ENCODE measurements around the gene FAM180B. TPM values are rescaled to one million over a fixed set of nuclear protein-coding genes. Genes with fewer than 3 reads are reported as not detected.
A peak's percentile ranks its signal among the peaks of the same experiment; 100 is the strongest.
"Not testable (repeated sequence)": the region's sequence is repeated elsewhere in the genome, so short reads cannot be mapped to it uniquely, and the experiment has no call there.

The FAM180B gene
- total RNA-seq, 2 experiments from 2014 or later: 0.15 TPM; not detected in 1

DNA sequence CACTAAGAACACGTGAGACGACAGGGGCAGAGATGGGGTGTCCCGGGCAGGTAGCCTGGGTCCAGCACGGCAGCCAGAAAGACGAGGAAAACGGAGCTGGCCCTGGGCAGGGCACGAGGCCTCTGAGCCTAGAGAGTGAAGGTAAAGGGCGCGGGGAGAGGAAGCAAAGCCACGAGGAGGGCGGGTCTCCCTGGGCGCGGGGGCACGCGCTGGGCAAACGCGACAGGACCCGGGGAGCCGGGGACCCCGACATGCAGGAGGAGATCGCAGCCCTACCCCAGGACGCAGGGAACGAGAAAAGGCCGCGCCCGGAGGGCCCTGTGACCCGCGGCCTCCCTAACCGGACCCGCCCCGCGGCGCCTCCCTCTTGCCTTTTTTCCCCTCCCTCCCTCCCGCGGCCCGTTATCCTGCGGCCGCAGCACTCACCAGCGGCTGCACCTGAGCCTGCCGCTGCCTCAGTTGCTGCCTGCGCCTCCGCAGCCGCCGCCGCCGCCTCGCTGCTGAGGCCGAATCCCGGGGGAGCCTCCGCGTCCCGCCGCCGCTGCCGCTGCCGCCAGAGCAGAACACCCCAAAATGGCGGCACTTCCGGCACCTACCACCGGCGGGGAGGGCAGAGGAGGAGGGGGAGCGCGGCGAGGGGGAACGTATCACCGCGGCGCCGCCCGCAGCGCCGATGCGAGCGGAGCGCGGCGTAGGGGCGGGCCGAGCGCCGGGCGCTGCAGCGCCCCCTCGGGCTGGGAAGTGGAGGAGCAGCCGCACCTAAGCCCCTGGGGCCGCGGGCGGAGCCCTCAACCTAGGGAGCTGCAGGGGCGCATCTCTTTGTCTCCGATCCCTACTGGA is 33.7 kb upstream of the FAM180B start, which contains the start of gene CELF1:
TSS of gene CELF1 (minus strand) at position 567 of the 840 bp plus-strand sequence. CDS start 53,609 bp downstream, outside the sequence.
- Mint-ChIP-seq H3K27me3 (no peaks in the 10 kb centered on the region), H3K4me1 (peaks cover 41% of the 10 kb centered on the region), H3K27ac (peak within 1 kb of the TSS; percentile 89), H3K9me3 (no peaks in the 10 kb centered on the region), H3K4me3 (peak within 1 kb of the TSS; percentile 96), H3K36me3 (ENCODE audit: low read depth) (peaks cover 21% of the 10 kb centered on the region)
- peak; percentile 94 for DNase-seq
- ChIA-PET CTCF (interaction anchor here (0.6 to 3.1 kb wide), 26 partner anchors 9 to 373 kb away, joined by 3 to 17 read pairs (median 4); partner anchors contain the start of genes AGBL2, KBTBD4, NDUFS3 and PTPMT1), POLR2A (interaction anchor here (0.7 to 5.0 kb wide), 10 partner anchors 12 to 91 kb away, joined by 3 to 55 read pairs (median 4); partner anchors contain the start of genes KBTBD4, NDUFS3 and PTPMT1)

DNA sequence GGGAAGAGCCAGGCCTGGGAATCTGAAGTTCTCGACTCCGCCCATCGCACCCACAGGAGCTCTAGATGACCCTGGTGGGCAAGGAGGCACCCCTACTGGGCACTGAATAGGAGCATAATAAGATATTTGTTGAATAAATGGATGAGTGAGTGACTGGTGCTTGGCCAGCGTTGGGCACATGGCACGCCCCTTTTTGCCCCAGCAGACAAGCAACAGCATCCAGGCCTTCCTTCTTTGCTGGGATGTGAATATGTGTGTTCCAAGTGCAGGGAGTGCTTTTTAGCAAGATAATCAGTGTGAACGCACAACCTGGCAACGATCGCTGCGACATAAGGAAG is 33.1 kb upstream of the FAM180B start:
- ChIA-PET POLR2A (interaction anchor here (0.7 to 5.0 kb wide), 5 partner anchors 12 to 65 kb away, joined by 3 to 55 read pairs (median 23); partner anchors contain the start of genes KBTBD4, NDUFS3 and PTPMT1), CTCF (interaction anchor here (0.6 to 1.3 kb wide), 17 partner anchors 9 to 45 kb away, joined by 3 to 7 read pairs (median 4); partner anchors contain the start of gene PTPMT1)
- Mint-ChIP-seq H3K9me3 (no peaks in the 10 kb centered on the region), H3K4me3 (peak overlapping the region; percentile 96), H3K27me3 (no peaks in the 10 kb centered on the region), H3K36me3 (ENCODE audit: low read depth) (peaks cover 21% of the 10 kb centered on the region), H3K4me1 (peaks cover 35% of the 10 kb centered on the region), H3K27ac (peak overlapping the region; percentile 19)
- no peak for DNase-seq

DNA sequence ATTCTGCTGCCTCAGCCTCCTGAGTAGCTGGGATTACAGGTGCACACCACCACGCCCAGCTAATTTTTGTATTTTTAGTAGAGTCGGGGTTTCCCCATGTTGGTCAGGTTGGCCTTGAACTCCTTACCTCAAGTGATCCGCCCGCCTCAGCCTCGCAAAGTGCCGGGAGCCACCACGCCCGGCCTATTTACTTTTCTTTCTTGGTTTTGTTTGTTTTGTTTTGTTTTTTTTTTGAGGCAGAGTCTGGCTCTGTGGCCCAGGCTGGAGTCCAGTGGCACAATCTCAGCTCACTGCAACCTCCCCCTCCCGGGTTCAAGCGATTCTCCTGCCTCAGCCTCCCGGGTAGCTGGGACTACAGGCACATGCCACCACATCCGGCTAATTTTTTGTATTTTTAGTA is 29.5 kb upstream of the FAM180B start:
- DNase-seq; H3K27me3 Mint-ChIP-seq; H3K4me3 Mint-ChIP-seq; H3K9me3 Mint-ChIP-seq; H3K36me3 Mint-ChIP-seq (ENCODE audit: low read depth); H3K27ac Mint-ChIP-seq: not testable (repeated sequence)
- ChIA-PET CTCF (interaction anchor here (0.6 to 2.4 kb wide), 2 partner anchors 8 to 21 kb away, joined by 3 to 12 read pairs; partner anchors contain the start of genes KBTBD4, NDUFS3 and PTPMT1), POLR2A (interaction anchor here (1.5 to 2.8 kb wide), 2 partner anchors 8 to 17 kb away, joined by 3 to 11 read pairs; partner anchors contain the start of gene PTPMT1)
- peaks cover 10% of the 10 kb centered on the region for H3K4me1 Mint-ChIP-seq

DNA sequence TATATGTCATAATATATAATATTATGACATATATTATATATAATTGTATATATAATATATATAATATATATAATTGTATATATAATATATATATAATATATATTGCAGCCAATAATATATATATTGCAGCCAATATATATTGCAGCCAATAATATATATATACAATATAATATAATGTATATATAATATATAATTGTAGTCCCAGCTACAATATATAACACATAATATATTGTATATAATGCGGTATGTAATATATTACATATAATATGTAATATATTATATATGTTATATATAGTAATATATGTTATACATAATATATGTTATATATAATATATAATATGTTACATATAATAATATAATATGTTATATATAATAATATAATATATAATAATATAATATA is 27.8 kb upstream of the FAM180B start:
- H3K4me1 Mint-ChIP-seq: peaks cover 12% of the 10 kb centered on the region

DNA sequence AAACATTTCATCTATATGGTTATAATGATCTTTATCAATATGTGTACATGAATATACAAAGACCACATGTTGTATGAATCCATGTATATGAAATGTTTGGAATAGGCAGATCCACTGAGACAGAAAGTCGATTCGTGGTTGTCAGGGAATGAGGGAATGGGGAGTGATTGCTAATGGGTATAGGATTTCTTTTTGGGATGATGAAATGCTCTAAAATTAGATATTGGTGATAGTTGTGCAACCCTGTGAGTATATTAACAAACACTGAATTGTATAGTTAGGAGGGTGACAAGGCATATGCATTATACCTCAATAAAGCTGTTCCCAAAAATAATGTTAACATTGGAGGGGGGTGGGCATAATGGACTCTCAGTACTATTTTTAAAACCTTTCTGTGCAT is 26.1 kb upstream of the FAM180B start:
- Mint-ChIP-seq H3K27me3 (no peaks in the 10 kb centered on the region), H3K4me3 (no peak overlapping the region), H3K36me3 (ENCODE audit: low read depth) (no peaks in the 10 kb centered on the region), H3K27ac (no peak overlapping the region), H3K4me1 (peaks cover 15% of the 10 kb centered on the region), H3K9me3 (no peaks in the 10 kb centered on the region)
- ChIA-PET POLR2A (no interaction called here), CTCF (no interaction called here)
- no peak for DNase-seq

More for the DNA sequence above, 27.8 kb upstream of the FAM180B start:
- Mint-ChIP-seq H3K27me3 (no peaks in the 10 kb centered on the region), H3K36me3 (ENCODE audit: low read depth) (no peaks in the 10 kb centered on the region), H3K4me3 (no peak overlapping the region), H3K27ac (no peak overlapping the region), H3K9me3 (no peaks in the 10 kb centered on the region)
- no peak for DNase-seq
- ChIA-PET CTCF (no interaction called here), POLR2A (no interaction called here)

DNA sequence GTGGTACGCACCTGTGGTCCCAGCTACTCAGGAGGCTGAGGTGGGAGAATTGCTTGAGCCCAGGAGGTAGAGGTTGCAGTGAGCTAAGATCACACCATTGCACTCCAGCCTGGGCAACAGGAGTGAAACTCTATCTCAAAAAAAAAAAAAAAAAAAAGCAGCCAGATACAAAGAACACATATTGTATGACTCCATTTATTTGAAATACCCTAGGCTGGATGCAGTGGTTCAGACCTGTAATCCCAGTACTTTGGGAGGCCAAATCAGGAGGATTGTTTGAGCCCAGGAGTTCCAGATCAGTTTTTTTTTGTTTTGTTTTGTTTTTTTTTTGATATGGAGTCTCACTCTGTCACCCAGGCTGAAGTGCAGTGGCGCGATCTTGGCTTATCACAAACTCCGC is 24.1 kb upstream of the FAM180B start:
- H3K27me3 Mint-ChIP-seq; H3K9me3 Mint-ChIP-seq; H3K4me3 Mint-ChIP-seq; DNase-seq; POLR2A ChIA-PET; H3K36me3 Mint-ChIP-seq (ENCODE audit: low read depth); H3K27ac Mint-ChIP-seq: not testable (repeated sequence)
- CTCF ChIA-PET: interaction anchor here (0.6 kb wide), 1 partner anchor 235 kb away, joined by 3 read pairs; no protein-coding TSS in a partner anchor
- H3K4me1 Mint-ChIP-seq: peaks cover 25% of the 10 kb centered on the region

DNA sequence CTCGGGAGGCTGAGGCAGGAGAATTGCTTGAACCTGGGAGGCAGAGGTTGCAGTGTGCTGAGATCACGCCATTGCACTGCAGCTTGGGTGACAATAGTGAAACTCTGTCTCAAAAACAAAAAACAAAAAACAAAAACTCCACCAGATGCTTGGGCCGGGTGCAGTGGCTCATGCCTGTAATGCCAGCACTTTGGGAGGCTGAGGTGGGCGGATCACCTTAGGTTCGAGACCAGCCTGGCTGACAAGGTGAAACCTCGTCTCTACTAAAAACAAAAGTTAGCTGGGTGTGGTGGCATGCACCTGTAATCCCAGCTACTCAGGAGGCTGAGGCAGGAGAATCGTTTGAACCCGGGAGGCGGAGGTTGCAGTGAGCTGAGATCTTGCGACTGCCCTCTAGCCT is 22.1 kb upstream of the FAM180B start:
- H3K27ac Mint-ChIP-seq; H3K36me3 Mint-ChIP-seq (ENCODE audit: low read depth); H3K27me3 Mint-ChIP-seq; DNase-seq; H3K9me3 Mint-ChIP-seq: not testable (repeated sequence)
- POLR2A ChIA-PET: interaction anchor here (0.8 to 4.3 kb wide), 10 partner anchors 8 to 350 kb away, joined by 4 to 85 read pairs (median 6); partner anchors contain the start of genes CELF1, DDB2, KBTBD4 and NDUFS3
- CTCF ChIA-PET: interaction anchor here (0.7 to 2.0 kb wide), 8 partner anchors 8 to 946 kb away, joined by 3 to 12 read pairs (median 4); partner anchors contain the start of genes KBTBD4 and NDUFS3
- Mint-ChIP-seq H3K4me1 (peaks cover 25% of the 10 kb centered on the region), H3K4me3 (peak overlapping the region; percentile 35)

DNA sequence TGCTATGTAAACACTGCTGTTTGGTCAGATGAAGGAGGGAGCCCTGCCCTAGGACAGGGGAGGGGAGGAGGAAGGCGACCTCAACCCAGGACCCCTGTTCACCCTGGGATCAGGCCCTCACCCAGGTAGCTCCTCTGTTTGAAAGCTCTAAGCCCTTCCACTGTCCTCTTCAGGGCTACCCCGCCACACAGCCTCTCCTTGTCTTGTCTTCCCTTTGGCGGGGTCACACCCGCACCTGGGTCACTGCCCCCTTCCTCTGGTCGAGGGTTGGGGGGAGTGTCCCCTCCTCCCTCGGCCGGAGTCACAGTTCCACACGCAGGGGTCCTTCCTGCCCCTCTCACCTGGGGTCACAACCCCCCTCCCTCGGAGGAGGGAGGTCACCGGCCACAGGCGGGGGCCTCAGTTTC is 21.5 kb upstream of the FAM180B start:
- Mint-ChIP-seq H3K9me3 (no peaks in the 10 kb centered on the region), H3K27me3 (no peaks in the 10 kb centered on the region), H3K4me1 (peaks cover 25% of the 10 kb centered on the region), H3K27ac (peak overlapping the region; percentile 65), H3K36me3 (ENCODE audit: low read depth) (peaks cover 6% of the 10 kb centered on the region), H3K4me3 (peak overlapping the region; percentile 79)
- CTCF ChIA-PET: interaction anchor here (0.9 to 2.0 kb wide), 7 partner anchors 9 to 294 kb away, joined by 3 to 12 read pairs (median 7); partner anchors contain the start of genes KBTBD4 and NDUFS3
- POLR2A ChIA-PET: interaction anchor here (0.7 to 4.3 kb wide), 14 partner anchors 9 to 350 kb away, joined by 3 to 85 read pairs (median 6); partner anchors contain the start of genes CELF1, DDB2, KBTBD4 and NDUFS3
- DNase-seq: no peak

DNA sequence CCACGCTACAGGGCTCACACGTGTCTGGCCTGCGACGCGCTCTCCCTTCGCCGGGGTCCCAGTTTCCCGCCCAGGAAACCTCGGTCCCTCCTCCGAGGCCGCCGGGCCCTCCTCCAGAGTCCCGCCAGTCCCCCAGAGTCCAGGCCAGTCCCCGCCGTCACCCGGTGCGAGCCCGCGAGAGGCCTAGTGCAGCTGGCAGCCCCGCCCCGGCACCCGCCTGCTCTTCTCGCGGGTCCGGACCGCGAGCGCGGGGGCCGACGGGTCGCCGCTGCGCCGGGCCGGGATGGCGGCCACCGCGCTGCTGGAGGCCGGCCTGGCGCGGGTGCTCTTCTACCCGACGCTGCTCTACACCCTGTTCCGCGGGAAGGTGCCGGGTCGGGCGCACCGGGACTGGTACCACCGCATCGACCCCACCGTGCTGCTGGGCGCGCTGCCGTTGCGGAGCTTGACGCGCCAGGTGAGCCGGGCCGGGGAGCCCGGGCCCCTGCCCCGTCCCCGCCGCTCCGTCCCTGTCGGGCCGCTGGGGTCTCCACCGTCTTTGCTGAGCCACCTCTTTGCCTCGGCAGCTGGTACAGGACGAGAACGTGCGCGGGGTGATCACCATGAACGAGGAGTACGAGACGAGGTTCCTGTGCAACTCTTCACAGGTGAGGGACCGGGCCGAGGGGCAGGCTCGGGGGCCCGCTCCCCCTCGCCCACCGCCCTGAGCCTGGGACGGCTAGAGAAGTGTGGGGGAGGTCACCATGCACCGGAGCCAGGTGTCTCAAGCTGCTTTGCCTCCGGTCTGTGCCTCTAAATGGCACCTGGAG is 20.9 kb upstream of the FAM180B start, which contains the start of gene PTPMT1:
TSS of gene PTPMT1 (plus strand) at position 260 of the 809 bp plus-strand sequence. CDS start at position 284, 24 bp downstream.
- peak; percentile 72 for DNase-seq
- peak within 1 kb of the TSS; percentile 65 for H3K27ac Mint-ChIP-seq
- H3K4me3 Mint-ChIP-seq: peak within 1 kb of the TSS; percentile 79
- H3K27me3 Mint-ChIP-seq: no peaks in the 10 kb centered on the region
- ChIA-PET POLR2A (interaction anchor here (0.7 to 4.3 kb wide), 17 partner anchors 8 to 351 kb away, joined by 3 to 85 read pairs (median 4); partner anchors contain the start of genes CELF1, DDB2, KBTBD4 and NDUFS3), CTCF (interaction anchor here (1.1 to 2.0 kb wide), 8 partner anchors 10 to 294 kb away, joined by 3 to 12 read pairs (median 6); partner anchors contain the start of genes KBTBD4 and NDUFS3)
- peaks cover 6% of the 10 kb centered on the region for H3K36me3 Mint-ChIP-seq (ENCODE audit: low read depth)
- no peaks in the 10 kb centered on the region for H3K9me3 Mint-ChIP-seq
- peaks cover 25% of the 10 kb centered on the region for H3K4me1 Mint-ChIP-seq

DNA sequence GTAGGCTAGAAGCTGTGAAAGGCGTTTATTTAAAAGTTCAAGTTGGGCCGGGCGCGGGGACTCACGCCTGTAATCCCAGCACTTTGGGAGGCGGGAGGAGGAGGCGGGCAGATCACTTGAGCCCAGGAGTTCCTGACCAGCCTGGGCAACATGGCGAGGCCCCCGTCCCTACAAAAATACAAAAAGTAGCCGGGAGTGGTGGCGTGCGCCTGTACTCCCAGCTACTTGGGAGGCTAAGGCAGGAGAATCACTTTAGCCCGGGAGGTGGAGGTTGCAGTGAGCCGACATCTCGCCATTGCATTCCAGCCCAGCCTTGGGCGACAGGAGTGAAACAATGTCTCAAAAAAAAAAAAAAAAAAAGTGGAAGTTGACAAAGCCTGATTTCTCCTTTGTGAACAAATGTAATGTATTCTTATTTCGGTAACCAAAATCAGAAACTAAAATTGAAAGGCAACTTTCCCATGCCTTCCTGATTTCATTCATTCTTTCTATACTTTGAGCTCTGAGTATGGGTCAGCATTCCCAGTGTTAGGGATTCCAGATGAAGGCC is 20.3 kb upstream of the FAM180B start:
- peak overlapping the region; percentile 44 for H3K27ac Mint-ChIP-seq
- H3K4me3 Mint-ChIP-seq: peak overlapping the region; percentile 79
- H3K9me3 Mint-ChIP-seq: no peaks in the 10 kb centered on the region
- DNase-seq: peak; percentile 24
- H3K36me3 Mint-ChIP-seq (ENCODE audit: low read depth): peaks cover 11% of the 10 kb centered on the region
- POLR2A ChIA-PET: interaction anchor here (0.7 to 4.3 kb wide), 16 partner anchors 7 to 352 kb away, joined by 3 to 85 read pairs (median 4); partner anchors contain the start of genes CELF1, DDB2, KBTBD4 and NDUFS3
- H3K4me1 Mint-ChIP-seq: peaks cover 25% of the 10 kb centered on the region
- CTCF ChIA-PET: interaction anchor here (0.7 to 2.0 kb wide), 6 partner anchors 10 to 1217 kb away, joined by 3 to 12 read pairs (median 5); no protein-coding TSS in a partner anchor
- no peaks in the 10 kb centered on the region for H3K27me3 Mint-ChIP-seq

DNA sequence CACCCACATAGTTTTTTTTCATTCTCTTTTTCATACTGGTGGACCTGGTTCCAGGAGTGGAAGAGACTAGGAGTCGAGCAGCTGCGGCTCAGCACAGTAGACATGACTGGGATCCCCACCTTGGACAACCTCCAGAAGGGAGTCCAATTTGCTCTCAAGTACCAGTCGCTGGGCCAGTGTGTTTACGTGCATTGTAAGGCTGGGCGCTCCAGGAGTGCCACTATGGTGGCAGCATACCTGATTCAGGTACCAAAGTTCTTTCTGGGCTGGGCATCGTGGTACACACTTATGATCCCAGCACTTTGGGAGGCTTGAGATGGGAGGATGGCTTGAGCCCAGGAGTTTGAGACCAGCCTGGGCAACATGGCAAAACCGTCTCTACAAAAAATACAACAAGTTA is 16.8 kb upstream of the FAM180B start:
- H3K36me3 Mint-ChIP-seq (ENCODE audit: low read depth): peaks cover 43% of the 10 kb centered on the region
- CTCF ChIA-PET: no interaction called here
- no peak overlapping the region for H3K27ac Mint-ChIP-seq
- H3K27me3 Mint-ChIP-seq: no peaks in the 10 kb centered on the region
- no peak for DNase-seq
- POLR2A ChIA-PET: interaction anchor here (1.1 to 1.6 kb wide), 3 partner anchors 9 to 259 kb away, joined by 3 to 4 read pairs (median 3); partner anchors contain the start of genes KBTBD4 and NDUFS3
- no peaks in the 10 kb centered on the region for H3K9me3 Mint-ChIP-seq
- no peak overlapping the region for H3K4me3 Mint-ChIP-seq
- H3K4me1 Mint-ChIP-seq: peaks cover 19% of the 10 kb centered on the region
